Left cardiac atrium (tissue), 4 donors: Measurements from ENCODE around the gene FSTL5. TPM values are rescaled to one million over a fixed set of nuclear protein-coding genes. Genes with fewer than 3 reads are reported as not detected.

Experiments
- ATAC-seq, 2 donors: fragments of 200-7000 bp; cut with Tn5 transposase; one replicate each; pipeline ENCODE4 v1.9.1; 2020; ENCODE audit warnings: mild to moderate bottlenecking in 2 of 2, moderate library complexity in 2 of 2
- DNase-seq: peaks from one replicate; pipeline ENCODE4 v3.0.0-alpha.2; 2020
- intact Hi-C, 2 donors: fragments of 100-400 bp; cut with DNase I; formaldehyde crosslinking; loops; one replicate each; pipeline versions ENCODE4 v1.14.1 to v1.15.1; 2022 to 2023
- total RNA-seq, 2 donors: library from RNA; stranded (reverse); fragmentation: NEBNext Ultra II Directional; extraction: Animal tissue kit (Norgen Biotek cat#: 25700); gene quantifications; one replicate each; pipeline ENCODE4 v1.2.1, GENCODE V29; 2021
- donor health status: DM: no; HTN: yes; CAD: no.
- donor health status: DM: no; HTN: yes; CAD: no; lungs with severe emphysema.
- donor health status: DM: yes; HTN: yes; CAD: no.
- donor health status: Dilated cardiomyopathy.

The FSTL5 gene
- total RNA-seq, 2 donors from 2014 or later, result not detected

GRCh38 chr4:161653697-161654096 lies 510.1 kb downstream of the FSTL5 start:
- no peak for DNase-seq
- intact Hi-C loops, result no loop called here
- no peak for ATAC-seq

DNA sequence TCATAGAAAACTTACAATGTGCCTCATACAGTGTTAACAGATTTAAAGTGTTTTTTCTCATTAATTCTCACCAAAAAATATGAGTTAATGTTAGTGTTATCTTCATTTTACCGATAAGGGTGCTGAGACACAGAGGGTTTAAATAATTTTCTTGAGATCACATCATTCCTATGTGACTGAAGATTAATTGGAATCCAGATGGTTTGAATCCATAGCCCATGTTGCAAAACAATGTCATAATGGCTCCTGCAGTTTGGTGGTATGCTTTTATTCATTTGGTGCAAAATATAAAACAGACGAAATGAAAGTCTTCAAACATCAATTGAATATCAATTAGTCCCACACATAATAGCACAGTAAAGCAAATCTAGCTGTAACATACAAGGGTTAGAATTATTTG lies 512.2 kb downstream of the FSTL5 start:
- intact Hi-C loops, result no loop called here
- no peak for DNase-seq
- ATAC-seq, result no peak

GRCh38 chr4:161650812-161651211 lies 513.0 kb downstream of the FSTL5 start:
- intact Hi-C loops, result no loop called here
- ATAC-seq, result no peak
- DNase-seq, result no peak

- DNase-seq (no peak), ATAC-seq (no peak)
- intact Hi-C loops, result no loop called here
Observed at GRCh38 chr4:161647757-161648156, 516.0 kb downstream of the FSTL5 start.

GRCh38 chr4:161642708-161643107 lies 521.1 kb downstream of the FSTL5 start:
- intact Hi-C loops, result no loop called here
- no peak for DNase-seq
- ATAC-seq, result no peak

DNA sequence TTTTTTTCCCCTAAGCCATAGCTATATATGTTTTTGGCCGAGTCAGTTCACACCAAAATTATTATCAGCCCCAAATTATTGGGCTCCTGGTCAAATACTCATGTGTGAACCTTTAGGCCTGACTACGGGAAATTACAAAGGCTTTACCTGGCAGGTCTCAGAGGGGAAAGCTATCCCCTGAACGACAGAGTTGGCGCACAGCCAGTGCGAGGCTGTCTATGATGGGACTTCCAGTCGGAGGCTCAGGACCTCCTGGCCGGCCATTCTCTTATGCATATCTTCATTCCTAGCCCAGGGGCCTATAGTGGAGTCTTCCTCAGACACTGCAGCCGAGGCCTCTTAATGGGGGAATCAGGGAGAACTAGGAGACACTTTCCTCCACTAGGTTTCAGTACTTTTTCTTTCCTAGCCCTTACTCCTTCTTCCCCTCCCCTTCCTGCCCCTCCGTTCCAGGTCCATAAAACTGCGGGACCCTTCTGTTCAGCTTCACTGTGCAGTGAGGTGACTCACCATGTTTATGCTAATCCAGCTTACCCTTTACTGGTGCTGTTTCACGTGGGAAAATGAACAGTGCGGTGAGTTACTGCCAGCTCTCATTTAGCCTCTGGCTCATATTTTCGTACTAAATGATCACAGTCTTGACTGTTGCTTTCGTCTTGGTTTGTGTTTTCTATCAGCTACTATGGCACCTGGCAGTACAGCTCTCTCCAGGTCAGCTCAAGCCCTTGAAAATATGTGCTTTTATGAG lies 533.9 kb downstream of the FSTL5 start:
- no peak for DNase-seq
- ATAC-seq, result no peak
- intact Hi-C loops, result no loop called here

DNA sequence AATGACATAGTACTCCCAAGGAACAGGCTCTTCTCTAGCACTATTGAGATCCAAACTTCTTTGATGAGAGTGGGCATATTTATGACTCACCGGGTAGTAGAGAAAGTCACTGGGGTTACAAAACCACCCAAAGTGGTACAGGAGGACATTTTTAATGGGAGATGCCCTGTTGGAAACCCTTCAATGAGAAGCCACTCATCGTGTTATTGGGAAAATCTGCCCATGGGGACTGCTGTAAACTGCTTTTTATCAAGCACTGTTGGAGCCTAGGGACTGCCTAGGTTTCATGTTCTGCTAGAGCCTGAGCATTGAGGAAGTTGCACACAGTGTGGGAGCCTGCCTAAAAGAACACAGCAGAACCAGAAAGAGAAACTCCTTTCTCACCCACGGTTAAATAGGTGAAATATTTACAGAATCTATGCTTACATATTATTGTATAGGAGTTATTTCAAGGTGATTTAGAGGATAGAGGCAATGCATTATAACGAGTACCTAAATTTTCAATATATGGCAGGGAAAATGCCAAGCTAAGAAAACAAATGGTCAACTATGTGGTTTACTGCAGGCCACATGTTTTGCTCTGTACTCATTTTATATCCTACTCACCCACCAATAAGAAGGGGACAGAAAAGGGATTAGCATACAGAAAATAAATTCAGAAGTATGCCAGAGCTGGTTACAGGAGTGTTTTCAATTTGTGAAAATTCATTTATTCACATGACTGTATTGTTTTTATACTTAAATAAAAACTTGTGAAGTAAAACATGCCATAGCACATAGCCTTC lies 559.1 kb downstream of the FSTL5 start:
- DNase-seq, result no peak
- ATAC-seq, result no peak
- intact Hi-C loops, result no loop called here

DNA sequence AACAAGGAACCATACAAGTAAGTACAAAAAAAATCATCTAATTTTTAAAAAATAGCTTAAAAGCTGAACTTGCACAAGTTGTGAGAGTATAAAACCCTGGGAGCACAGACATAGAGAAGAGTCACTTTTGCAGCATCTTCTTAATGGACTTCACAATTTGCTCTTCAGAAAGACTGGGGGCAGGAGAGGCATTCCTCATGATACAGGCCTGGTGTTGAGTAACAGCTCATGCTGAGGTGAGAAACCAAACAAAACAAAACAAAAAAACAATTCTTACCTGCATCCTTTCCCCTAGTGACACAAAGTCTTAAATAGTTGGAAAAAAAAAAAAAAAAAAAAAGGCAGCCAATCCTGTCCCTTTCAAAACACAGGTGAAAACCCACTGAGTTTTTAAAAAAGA lies 562.8 kb downstream of the FSTL5 start:
- intact Hi-C loops, result no loop called here
- DNase-seq (no peak), ATAC-seq (no peak)

- no peak for DNase-seq
- intact Hi-C loops, result no loop called here
- no peak for ATAC-seq
Observed at GRCh38 chr4:161595230-161595771, 568.5 kb downstream of the FSTL5 start.

DNA sequence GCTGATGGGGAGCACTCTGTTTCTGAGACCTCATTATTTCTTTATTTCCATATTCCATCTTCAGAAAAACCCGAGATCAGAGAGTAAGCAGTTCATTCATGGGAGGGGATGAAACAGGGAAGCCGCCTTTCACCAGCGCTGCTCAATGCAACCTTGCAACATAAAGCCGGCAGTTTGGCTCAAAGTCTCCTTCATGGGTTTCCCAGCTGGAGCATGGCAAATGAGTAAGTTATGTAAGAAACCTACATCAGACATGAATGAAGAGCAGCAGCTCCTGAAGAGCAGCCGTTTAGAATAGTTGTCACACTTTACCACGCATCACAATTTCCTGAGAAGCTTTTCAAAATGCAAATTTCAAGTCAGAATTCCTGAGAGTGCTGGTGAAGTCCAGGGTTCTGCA lies 578.8 kb downstream of the FSTL5 start:
- DNase-seq (no peak), ATAC-seq (no peak)
- intact Hi-C loops, result no loop called here

DNA sequence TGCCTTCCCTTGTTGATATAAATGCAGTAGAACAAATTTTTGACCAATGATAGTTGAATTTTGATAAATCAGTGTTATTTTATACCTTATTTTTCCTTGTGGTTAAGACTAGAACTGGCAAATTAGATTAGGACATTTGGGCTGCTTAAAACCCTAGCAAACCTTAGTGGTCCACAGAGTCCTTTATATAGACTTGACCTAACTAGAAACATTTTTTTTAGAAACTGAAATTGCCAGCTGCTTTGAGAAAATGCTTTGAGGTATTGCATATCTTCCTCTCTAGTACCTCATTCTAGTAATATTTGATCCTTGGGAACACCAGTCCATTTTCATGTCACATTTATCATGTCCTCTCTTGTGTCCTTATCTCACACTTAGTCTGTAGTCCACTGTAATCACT lies 580.3 kb downstream of the FSTL5 start:
- ATAC-seq, result no peak
- no peak for DNase-seq
- intact Hi-C loops, result no loop called here

- DNase-seq (no peak), ATAC-seq (peak in 1 of 2 donors; percentile 47)
- intact Hi-C loops, result no loop called here
Observed at GRCh38 chr4:161581262-161582230, 582.3 kb downstream of the FSTL5 start.

DNA sequence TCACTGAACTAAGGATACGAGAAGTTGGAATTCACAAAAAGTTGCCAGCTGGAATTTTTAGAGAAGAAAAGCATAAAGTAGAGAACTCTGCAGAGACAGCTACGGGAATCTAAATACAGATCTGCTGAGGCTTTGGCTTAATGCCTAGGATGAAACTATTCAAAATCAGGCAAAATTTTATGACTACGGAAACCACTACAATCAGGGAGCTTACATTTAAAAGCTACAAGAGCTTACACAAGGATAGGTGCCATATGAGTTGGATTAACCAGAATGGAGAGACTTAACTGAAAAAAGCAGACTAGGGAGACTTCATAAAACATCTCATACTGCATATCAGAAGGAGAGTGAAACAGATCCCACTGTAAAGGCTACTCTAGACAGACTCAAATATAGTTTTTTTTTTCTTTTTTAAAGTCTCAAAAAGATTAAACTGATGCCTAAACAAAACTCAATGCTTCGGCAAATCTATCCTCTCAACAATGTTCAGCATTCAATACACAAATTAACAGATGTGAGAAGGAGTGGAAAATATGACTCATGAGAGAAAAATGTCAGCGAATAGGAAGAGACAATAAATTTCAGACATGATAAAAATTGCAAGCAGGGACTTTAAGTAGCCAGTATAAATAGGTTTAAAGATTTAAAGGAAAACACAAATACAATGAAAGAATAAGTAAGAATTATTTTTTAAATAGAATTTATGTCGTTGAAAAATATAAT lies 586.1 kb downstream of the FSTL5 start:
- ATAC-seq (no peak), DNase-seq (no peak)
- intact Hi-C loops, result no loop called here

DNA sequence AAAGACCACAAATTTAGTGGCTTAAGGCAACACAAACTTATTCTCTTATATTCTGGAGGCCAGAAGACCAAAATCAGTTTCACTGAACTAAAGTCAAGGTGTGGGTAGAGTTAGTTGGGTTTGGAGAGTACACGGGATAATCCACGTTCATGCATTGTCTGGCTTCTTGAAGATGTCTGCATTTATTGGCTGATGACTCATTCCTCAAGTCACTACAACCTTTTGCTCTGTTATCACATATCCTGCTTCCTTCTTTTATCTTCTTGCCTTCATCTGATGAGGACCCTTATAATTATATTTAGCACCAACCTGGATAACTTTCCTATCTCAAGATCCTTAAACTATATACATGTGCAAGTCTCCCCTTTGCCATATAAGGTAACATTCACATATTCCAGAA lies 590.0 kb downstream of the FSTL5 start:
- ATAC-seq, result no peak
- intact Hi-C loops, result no loop called here

DNA sequence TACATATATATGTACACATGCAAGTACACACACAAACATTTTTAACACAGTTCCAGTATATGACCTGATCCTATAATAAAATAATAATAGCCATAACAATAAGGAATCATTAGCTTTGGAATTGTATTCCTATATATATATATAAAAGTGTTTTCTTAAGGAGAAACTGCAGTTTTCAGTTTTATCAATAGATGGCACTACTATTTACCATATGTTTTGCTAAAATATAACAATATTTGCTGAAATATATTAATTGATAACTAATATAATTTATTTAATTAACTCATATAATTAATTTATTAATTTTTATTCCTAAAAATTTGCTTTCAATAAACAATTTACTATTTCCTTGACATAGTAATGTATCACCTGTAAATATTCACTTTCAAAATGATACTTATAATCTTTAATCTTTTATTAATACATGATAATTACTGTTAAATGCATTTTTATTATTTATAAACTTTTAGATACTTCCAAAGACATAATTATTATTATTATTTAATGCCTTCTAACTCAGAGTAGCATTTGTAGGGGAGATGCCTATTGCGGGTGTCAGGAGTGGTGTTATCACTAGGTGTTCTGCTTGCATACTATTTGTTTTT lies 599.5 kb downstream of the FSTL5 start:
- intact Hi-C loops, result no loop called here
- no peak for ATAC-seq

More for the DNA sequence above, 590.0 kb downstream of the FSTL5 start:
- DNase-seq, result no peak

DNA sequence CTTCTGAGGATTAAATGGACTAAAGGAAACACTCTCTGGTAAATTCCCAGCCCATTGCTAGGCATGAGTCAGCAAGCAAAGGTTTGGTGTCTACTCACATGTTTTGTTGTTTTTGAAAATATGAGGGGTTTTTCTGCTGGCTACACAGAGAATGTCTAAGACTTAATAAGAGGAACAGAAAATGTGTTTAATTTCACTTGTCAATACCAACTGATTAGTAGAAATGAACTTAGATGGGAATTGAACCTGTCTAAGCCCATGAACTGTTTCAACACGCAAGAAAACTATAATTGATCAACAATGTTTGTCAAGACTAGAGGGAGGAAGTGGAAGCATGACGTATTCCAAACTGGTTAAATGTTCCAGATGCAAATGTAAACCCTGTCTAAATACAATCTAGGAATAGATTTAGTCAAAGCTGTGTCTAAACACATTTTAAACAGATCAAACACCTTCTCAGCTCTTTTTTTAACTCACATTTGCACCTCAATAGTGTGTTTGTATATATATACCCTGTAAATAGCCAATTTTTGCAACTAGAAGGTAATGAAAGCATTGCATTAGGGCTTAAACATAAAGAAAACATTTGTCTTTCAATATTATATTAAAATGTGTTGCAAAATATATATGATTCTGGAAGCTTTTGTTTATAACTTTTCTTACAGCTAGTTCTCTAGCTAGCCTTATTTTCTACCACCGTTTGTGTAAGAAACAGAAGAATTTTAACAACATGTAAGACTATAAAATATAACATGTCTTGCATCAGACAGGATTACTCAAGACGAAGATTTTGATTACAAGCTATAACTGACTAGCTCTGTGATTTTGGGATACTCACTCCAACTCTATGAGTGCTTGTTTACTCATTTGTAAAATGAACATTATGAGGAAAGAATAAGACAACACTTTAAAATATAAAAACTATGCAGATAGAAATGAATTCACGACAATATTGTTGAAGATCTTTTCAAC lies 607.8 kb downstream of the FSTL5 start:
- ATAC-seq (no peak), DNase-seq (no peak)
- intact Hi-C loops, result no loop called here

More for the DNA sequence above, 599.5 kb downstream of the FSTL5 start:
- no peak for DNase-seq

GRCh38 chr4:161554372-161554990 lies 609.3 kb downstream of the FSTL5 start:
- intact Hi-C loops, result no loop called here
- ATAC-seq, result no peak
- DNase-seq, result no peak
